Measurements from ENCODE around the gene LINGO3. TPM values are rescaled to one million over a fixed set of nuclear protein-coding genes. Genes with fewer than 3 reads are reported as not detected.

LINGO3 gene
- total RNA-seq, 1 donor from 2014 or later: 0.23 TPM

- intact Hi-C loops (cut with micrococcal nuclease): no loop called here
Measured at GRCh38 chr19:2307518-2308012, 389 bp downstream of the LINGO3 start.

DNA sequence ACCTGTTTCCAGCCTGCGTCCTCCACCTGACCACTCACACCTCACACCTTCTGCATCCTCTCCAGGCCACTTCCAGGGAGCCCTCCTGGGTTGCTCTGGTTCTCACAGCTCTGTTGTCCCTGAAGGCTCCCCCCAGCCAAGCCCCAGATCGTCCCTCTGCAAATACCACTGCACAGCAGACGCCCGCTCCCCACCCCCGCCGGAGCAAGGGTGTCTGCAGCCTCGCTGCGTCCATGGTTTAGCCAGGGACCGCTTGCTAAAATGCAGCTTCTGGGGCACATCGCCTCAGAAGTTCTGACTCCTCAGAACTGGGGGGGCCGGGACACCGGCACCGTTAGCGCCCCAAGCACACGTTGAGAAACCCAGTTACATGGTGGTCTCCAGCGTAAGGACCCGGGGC is 983 bp downstream of the LINGO3 start:
- intact Hi-C loops (cut with micrococcal nuclease): no loop called here

DNA sequence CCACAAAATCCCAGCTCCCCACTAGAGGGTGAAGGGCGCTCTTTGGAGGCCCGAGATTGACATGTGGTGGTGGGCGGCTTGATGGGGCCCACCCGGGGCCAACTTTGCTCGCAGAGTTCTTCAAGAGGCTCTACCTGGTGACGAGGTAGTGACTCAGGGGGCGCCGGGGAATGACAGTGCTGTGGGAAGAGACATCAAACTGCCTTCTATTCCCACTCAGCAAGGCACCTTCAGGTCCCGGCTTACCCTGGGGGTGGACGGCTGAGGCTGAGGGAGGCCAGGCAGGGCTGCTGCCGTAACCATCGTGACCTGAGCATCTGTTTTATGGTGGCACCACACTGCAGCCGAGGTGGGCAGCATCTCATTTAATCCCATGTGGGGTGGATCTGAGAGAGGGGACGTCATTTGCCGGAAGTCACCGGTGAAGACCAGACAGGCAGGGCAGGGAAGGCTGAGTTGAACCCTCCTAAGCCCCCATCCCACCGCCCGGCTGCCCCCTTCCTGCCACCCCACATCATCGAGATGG is 1.6 kb downstream of the LINGO3 start:
- intact Hi-C loops (cut with micrococcal nuclease): no loop called here

DNA sequence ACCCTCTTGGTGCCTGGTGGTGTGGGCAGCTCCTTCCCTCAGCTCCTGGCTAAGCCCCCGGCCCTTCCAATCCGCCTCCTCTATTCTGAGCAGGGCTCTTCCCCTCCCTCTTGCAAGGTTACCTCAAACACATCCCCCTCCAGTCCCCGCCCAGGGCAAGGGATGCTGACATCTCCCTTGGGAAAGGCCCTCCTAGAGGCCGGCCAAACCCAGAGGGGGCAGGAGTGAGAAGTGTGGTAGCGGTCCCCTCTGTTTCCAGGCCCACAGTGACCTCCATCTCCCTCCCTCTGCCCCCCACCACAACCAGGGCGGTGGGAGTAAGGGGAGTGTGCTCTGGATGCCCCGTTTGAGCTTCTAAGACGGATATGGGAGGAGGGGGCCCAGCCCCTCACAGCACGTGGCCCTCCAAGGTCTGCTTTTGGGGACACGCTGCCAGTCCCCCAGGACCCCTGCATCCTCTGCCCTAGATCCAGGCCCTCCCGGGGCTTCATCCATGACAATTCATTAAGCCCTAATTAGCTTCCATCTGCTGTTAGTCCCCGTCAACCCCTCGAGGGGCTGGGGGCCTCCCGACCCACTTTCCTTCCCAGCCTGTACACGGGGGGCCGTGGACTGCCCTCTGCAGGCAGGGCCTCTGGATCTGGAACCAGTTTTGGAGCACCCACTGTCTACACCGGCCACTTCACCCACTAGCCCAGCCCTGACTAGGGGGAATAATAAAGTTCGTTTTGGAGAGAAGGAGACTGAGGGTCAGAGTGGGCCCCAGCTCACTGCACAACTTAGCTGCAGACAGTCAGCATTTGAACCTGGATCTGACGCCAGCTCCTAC is 2.3 kb downstream of the LINGO3 start:
- intact Hi-C loops (cut with micrococcal nuclease): no loop called here

DNA sequence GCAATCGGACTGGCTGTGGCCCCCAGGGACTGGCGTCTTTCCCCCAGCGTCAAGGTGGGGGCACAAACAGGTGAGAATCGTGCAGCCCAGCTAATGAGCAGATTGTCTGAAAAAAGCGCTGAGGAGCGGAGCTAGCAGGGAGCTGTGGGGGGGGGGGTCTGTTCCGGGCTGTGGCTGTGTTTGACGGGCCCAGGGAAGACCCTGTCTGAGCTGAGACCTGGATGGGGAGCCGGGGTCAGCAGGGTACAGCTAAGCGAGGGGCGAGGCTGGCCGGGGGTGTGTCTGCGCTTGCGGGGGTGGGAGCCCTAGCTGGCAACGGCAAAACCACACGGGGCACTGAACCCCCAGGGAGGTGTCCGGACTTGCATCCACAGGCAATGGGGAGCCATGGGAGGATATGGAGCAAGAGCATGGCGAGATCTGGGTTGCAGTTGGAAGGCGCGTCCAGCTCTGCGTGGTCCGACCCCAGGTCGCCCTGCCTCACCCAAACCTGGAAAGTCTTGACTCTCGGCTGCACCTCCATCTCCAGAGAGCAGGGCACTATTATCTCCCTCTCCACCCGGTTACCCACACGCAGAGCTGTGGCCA is 4.6 kb downstream of the LINGO3 start:
- intact Hi-C loops (cut with micrococcal nuclease): no loop called here

DNA sequence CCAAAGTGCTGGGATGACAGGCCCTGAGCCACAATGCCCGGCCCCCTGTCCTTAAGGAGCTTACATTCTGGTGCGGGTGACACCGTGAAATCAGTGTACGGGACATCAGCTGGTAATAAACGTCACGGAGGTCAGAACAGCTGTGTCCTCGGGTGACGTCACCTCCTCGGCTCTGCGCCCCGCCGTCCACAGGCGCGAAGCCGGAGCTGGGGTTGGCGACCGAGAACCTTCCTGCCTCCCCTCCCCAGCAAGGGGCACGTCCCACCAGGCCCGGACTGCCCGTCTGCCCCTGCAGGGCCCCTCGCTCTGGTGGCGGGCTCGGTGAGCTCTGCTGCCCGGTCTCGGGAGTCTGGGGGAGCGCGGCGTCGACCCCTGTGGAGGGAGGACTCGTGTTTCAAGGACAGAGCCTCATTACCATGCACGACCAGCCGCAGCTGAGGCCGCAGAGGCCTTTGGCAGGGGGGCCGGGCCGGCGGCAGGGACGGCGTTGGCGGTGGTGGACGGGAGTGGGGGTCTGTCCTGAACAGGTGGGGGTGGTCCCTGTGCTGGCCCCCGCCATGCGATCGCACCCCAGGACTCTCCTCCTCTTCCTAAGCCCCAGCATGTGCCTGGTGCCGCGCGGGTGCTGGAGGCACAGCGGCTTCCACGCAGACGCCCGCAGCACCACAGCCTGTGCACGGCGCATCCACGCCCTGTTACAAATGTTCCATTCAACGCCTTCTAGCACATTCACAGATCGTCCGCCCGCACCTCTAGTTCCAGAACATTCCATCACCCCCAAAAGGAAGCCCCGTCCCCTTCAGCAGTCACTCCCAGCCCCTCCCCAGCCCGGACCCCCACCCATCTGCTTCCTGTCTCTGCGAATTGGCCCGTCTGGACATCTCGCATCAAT is 5.4 kb downstream of the LINGO3 start:
- intact Hi-C loops (cut with micrococcal nuclease): no loop called here

- intact Hi-C loops (cut with micrococcal nuclease): no loop called here
Measured at GRCh38 chr19:2300533-2300932, 7.4 kb downstream of the LINGO3 start.

DNA sequence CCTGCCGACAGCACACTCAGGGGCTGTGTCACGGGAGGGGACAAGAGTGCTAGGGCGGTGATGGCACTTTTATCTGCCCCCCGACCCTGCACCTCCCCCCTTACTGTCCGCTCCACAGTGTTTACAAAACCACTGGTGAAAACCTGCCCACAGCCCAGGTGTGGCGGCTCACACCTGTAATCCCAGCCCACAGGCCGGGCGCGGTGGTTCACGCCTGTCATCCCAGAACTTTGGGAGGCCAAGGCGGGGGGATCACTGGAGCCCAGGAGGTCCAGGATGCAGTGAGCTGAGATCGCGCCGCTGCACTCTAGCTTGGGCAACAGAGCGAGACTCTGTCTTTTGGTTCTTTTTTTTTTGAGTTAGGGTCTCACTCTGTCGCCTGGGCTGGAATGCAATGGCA is 11.8 kb downstream of the LINGO3 start:
- intact Hi-C loops (cut with micrococcal nuclease): no loop called here

DNA sequence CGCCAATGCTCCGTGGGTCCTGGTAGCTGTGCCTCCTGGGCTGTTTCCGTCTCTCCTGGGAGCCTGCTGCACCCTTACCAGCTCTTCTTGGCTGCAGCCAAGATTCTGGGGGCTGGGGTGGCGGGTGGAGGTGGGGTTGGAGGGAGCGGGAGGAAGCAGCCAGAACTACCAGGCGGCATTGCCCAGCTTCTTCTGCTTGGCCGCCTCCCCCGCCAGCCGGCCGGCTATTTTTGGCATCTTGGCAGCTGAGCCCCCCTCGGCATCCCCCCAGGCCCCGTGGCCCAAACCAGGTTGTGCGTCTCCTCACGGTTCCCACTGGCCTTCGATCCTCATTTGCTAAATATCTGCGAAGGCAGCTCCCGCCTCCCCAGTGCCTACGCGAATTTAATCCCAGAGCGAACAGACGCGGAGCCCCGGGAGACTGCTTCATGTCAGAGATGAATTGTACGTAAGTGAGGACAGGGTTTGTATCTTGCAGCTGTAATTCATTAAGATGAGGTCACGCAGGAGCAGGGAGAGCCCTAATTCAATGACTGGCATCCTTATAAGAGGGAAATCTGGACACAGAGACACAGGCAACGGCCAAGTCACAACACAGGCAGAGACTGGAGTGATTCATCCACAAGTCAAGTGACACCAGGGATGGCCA is 13.1 kb downstream of the LINGO3 start:
- intact Hi-C loops (cut with micrococcal nuclease): no loop called here

DNA sequence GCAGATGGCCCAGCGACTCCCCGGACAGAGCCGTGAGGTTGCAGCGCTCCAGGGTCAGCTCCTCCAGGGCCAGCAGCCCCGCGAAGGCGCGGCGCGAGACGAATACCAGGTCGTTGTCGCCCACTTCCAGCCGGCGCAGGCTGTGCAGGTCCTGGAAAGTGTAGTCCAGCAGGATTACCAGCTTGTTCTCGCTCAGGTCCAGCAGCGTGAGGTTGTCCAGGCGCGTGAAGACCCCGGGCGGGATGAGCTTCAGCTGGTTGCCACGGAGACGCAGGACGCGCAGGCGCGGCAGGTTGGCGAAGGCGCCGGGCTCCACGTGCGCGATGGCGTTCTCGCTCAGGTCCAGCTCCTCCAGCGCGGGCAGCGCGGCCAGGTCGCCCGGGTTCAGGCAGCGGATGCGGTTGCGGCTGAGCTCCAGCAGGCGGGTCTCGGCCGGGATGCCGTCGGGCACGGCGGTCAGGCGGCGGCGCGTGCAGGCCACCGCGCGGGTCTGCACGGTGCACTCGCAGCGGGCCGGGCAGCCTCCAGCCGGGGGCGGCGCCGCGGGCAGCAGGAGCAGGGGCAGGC is 16.7 kb downstream of the LINGO3 start:
- intact Hi-C loops (cut with micrococcal nuclease): no loop called here

- intact Hi-C loops (cut with micrococcal nuclease): no loop called here
Measured at GRCh38 chr19:2290441-2291184, 17.3 kb downstream of the LINGO3 start.

DNA sequence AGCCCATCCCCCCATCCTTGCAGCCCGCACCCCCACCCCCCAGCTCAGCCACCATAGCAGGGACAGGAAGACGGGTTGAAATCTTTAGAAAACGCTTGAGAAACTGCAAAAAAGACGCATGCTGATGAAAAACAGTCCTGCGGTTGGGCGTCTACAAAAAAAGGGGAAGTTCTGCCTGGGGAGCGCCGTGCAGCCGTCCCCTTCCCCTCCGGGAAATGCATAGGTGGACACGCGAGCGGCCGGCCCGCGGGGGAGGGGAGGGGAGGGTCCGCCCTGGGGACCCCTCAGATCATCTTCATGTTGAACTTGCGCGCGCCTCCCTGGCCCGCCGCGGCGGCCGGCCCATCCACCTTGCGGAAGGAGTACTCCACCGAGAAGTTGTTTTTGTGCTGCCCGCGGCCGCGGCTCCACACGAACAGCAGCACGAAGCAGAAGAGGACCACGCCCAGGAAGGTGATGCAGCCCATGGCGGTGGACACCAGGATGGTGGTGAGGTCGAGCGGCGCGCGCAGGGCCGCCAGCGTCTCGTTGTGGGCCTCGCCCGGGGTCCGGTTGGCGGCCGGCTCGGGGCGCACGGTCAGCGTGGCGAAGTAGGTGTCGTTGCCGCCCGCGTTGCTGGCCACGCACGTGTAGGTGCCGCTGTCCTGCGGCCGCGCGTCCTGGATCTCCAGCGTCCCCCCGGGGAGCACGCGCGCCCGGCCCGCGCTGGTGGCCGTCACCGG is 18.1 kb downstream of the LINGO3 start:
- intact Hi-C loops (cut with micrococcal nuclease): no loop called here

GRCh38 chr19:2288818-2289713 is 18.9 kb downstream of the LINGO3 start:
- intact Hi-C loops (cut with micrococcal nuclease): no loop called here

DNA sequence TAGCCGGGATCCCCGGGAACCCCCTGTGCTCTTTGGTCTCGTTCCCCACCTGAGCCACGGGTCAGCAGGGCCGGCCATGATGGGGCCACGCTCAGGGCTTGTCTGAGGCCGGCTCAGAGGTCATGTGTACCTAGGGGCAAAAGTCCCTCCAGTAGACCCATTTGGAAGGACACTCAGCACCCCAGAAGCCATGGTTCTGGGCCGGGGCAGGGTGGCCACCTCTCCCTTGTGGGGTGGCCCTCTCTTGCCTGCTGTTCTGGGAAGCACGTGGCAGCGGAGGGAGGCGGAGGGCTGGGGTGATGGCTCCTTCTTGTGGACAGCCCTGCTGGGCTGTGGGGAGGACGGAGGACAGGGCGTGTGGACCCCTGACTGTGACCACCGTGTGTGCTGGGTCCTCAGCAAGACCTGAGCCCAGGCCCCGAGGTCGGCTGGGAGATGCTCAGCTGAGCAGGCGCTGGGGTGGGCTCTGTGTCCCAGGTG is 19.6 kb downstream of the LINGO3 start:
- intact Hi-C loops (cut with micrococcal nuclease): no loop called here

DNA sequence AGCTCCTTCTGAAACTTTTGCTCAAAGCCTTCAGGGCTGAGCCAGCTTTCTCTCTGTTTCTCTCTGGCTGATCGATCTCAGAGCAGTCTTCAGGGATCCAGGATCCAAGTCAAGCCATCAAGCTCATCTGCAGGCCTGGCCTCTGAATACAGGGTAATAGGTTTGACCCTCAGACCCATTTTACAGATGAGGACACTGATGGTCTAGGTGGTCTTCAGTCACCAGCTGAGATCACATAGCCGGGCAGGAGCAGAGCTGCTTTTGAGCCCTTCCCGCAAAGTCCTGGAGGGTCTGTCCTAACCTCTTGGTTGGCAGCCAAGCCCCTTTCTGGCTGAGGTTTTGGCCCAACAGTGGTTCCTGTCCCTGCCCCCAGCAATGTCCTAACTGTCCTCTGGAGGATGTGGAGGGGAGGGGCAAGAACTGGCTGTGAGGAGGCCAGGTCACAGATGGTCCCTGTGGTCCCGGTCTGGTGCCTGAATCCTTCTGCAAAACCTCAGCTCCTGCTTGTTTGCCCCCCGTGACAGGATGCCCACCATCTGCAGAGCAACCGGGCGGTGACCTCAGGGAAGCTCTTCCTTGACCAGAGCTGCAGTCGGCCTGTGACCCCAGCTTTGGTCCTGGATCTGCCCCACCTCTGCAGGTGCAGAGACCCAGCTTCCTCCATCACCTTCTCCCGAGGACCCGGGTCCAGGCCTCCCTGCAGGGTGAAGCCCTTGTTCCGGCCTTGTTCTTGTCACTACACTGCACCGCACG is 20.2 kb downstream of the LINGO3 start:
- intact Hi-C loops (cut with micrococcal nuclease): no loop called here

GRCh38 chr19:2286402-2287140 is 21.4 kb downstream of the LINGO3 start:
- intact Hi-C loops (cut with micrococcal nuclease): no loop called here

Data from T-helper 2 cell treated with Interferon-gamma antibody and Interleukin-4, amounts not matched to agents 100 ng/mL and 5 ng/mL, for 36 hours (primary cell).